ENCODE measurements around the gene SRSF10. TPM values are rescaled to one million over a fixed set of nuclear protein-coding genes. Genes with fewer than 3 reads are reported as not detected.

SRSF10 gene
- 74.7 TPM for total RNA-seq (2013)
- polyA plus RNA-seq (10 to 100 TPM; 66.6 to 76.2 (median 75.6) TPM), polyA minus RNA-seq (42.0 and 55.0 TPM in 2 replicates), total RNA-seq (97.8 to 175 (median 120) reads per million in 11 experiments)

- peaks cover 51% of the 10 kb centered on the region for H3K79me2 ChIP-seq (ENCODE audit: insufficient read depth, low read length)
- H3K36me3 Mint-ChIP-seq = peaks cover 7 to 10% of the 10 kb centered on the region in 2 donors
- peaks cover 39% of the 10 kb centered on the region for H4K20me1 ChIP-seq (ENCODE audit: insufficient read depth, low read length)
- H3K36me3 ChIP-seq (replicated peaks in 1 of 2; ENCODE audit: control insufficient read depth in 1 of 2, insufficient read depth in 2 of 2, low read length in 2 of 2) = peaks cover 10 to 26% of the 10 kb centered on the region in 2 donors
- H3K4me3 Mint-ChIP-seq = peak within 1 kb of the TSS; percentile 82 to 97
- H3K27me3 ChIP-seq (ENCODE audit: control insufficient read depth in 2 of 2, insufficient read depth in 2 of 2, low read length in 2 of 2) = no peaks in the 10 kb centered on the region
- no peaks in the 10 kb centered on the region for H3K9me3 Mint-ChIP-seq
- H3K9ac ChIP-seq (ENCODE audit: insufficient read depth, low read length, poor library complexity, severe bottlenecking) = peak within 1 kb of the TSS; percentile 98
- peaks cover 25 to 39% of the 10 kb centered on the region in 2 donors for H3K4me1 ChIP-seq (ENCODE audit: control insufficient read depth in 1 of 2, insufficient read depth in 2 of 2, low read length in 2 of 2)
- peak within 1 kb of the TSS; percentile 92 for H2AFZ ChIP-seq (ENCODE audit: insufficient read depth, low read depth, low read length, poor library complexity, severe bottlenecking)
- peak within 1 kb of the TSS; percentile 72 to 95 (median 93) for H3K4me3 ChIP-seq (replicated peaks in 1 of 3; ENCODE audit: low read depth in 2 of 3, low read length in 3 of 3)
- TF ChIP-seq CTCF (IDR thresholded peaks at IDR 0.05) = peak; percentile 19
- H3K4me2 ChIP-seq (replicated peaks; ENCODE audit: extremely low read depth, low read length, poor library complexity, severe bottlenecking) = peak within 1 kb of the TSS; percentile 84
- H3K27ac ChIP-seq (ENCODE audit: low read depth in 1 of 2, low read length in 2 of 2) = peak within 1 kb of the TSS; percentile 94 to 98
- peaks cover 40% of the 10 kb centered on the region for H3K4me1 Mint-ChIP-seq
- intact Hi-C loops (cut with micrococcal nuclease) = loop anchor here in 1 of 2 donors (10.0 kb wide), 1 partner anchor 665 kb away; the partner anchor contains the start of gene SRRM1
- WGBS (ENCODE audit: insufficient coverage) = 0% methylated on average over 81 of the region's 84 CpGs
- H3K27ac Mint-ChIP-seq = peak within 1 kb of the TSS; percentile 89 to 98 (median 96)
- no peaks in the 10 kb centered on the region for H3K9me3 ChIP-seq (replicated peaks in 1 of 2; ENCODE audit: control insufficient read depth in 1 of 2, insufficient read depth in 1 of 2, low read length in 2 of 2)
- H3K27me3 Mint-ChIP-seq (ENCODE audit: low read depth in 3 of 3) = peaks cover 0 to 2% (median 0%) of the 10 kb centered on the region in 3 donors
- peak; percentile 98 to 99 (median 99) for DNase-seq
These were observed at the start of gene SRSF10 for GRCh38 chr1:23979881-23980727. Gene SRSF10, minus strand, starts transcription at chr1:23980327. Its CDS starts 72 bp downstream, at chr1:23980255.

DNA sequence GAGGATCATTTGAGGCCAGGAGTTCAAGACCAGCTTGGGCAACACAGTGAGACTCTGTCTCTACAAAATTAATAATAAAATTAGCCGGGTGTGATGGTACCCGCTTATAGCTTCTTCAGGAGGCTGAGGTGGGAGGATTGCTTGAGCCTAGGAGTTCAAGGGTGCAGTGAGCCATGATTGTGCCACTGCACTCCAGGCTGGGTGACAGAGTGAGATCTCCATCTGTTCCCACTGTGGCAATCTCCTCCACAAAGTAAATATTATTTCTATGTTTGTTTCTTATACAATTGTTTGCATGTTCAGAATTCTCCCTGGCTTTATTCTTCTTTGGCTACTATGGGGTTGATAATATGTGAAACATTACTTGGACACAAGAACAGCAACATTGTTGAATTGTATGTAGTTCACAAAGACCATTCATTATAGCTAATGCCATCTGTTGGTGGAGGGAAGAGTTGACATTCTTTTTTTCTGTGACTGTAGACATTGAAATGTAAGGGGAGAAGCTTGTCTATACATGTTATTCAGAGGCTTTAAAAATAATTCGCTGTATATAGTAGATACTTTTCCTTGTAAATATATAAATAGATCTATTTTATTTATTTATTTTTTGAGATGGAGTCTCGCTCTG is 47.8 kb upstream of the SRSF10 start:
- no peak overlapping the region for H3K9ac ChIP-seq (ENCODE audit: insufficient read depth, low read length, poor library complexity, severe bottlenecking)
- H3K27me3 ChIP-seq (ENCODE audit: control insufficient read depth in 2 of 2, insufficient read depth in 2 of 2, low read length in 2 of 2) = no peaks in the 10 kb centered on the region
- Mint-ChIP-seq H3K27me3 (ENCODE audit: low read depth in 3 of 3) (peaks cover 2 to 3% (median 2%) of the 10 kb centered on the region in 3 donors), H3K27ac (no peak overlapping the region), H3K9me3 (no peaks in the 10 kb centered on the region), H3K36me3 (no peaks in the 10 kb centered on the region), H3K4me1 (peaks cover 10% of the 10 kb centered on the region), H3K4me3 (no peak overlapping the region)
- DNase-seq = peak in 1 of 3 donors; percentile 5
- no peak overlapping the region for H3K4me2 ChIP-seq (replicated peaks; ENCODE audit: extremely low read depth, low read length, poor library complexity, severe bottlenecking)
- intact Hi-C loops (cut with micrococcal nuclease) = no loop called here
- no peak overlapping the region for H3K27ac ChIP-seq (ENCODE audit: low read depth in 1 of 2, low read length in 2 of 2)
- H3K79me2 ChIP-seq (ENCODE audit: insufficient read depth, low read length) = no peaks in the 10 kb centered on the region
- no peaks in the 10 kb centered on the region for H3K36me3 ChIP-seq (replicated peaks in 1 of 2; ENCODE audit: control insufficient read depth in 1 of 2, insufficient read depth in 2 of 2, low read length in 2 of 2)
- no peaks in the 10 kb centered on the region for H3K9me3 ChIP-seq (replicated peaks in 1 of 2; ENCODE audit: control insufficient read depth in 1 of 2, insufficient read depth in 1 of 2, low read length in 2 of 2)
- no CpG with 5 or more reads among the region's 4 CpGs for whole genome bisulfite sequencing (ENCODE audit: insufficient coverage)
- H2AFZ ChIP-seq (ENCODE audit: insufficient read depth, low read depth, low read length, poor library complexity, severe bottlenecking) = no peak overlapping the region
- H3K4me1 ChIP-seq (ENCODE audit: control insufficient read depth in 1 of 2, insufficient read depth in 2 of 2, low read length in 2 of 2) = peaks cover 0 to 3% of the 10 kb centered on the region in 2 donors
- H4K20me1 ChIP-seq (ENCODE audit: insufficient read depth, low read length) = no peaks in the 10 kb centered on the region
- no peak overlapping the region for H3K4me3 ChIP-seq (replicated peaks in 1 of 3; ENCODE audit: low read depth in 2 of 3, low read length in 3 of 3)
- TF ChIP-seq CTCF (IDR thresholded peaks at IDR 0.05) = peak; percentile 24
